ENCODE results near the gene CYP11A1. TPM values are rescaled to one million over a fixed set of nuclear protein-coding genes. Genes with fewer than 3 reads are reported as not detected.

CYP11A1 gene
- total and polyA plus RNA-seq, 10 of the 15 experiments (the other 5 are each of a cell fraction or from before 2014, with no cell fraction given) = 0.11 to 1.2 (median 0.23) TPM; not detected in 5

DNA sequence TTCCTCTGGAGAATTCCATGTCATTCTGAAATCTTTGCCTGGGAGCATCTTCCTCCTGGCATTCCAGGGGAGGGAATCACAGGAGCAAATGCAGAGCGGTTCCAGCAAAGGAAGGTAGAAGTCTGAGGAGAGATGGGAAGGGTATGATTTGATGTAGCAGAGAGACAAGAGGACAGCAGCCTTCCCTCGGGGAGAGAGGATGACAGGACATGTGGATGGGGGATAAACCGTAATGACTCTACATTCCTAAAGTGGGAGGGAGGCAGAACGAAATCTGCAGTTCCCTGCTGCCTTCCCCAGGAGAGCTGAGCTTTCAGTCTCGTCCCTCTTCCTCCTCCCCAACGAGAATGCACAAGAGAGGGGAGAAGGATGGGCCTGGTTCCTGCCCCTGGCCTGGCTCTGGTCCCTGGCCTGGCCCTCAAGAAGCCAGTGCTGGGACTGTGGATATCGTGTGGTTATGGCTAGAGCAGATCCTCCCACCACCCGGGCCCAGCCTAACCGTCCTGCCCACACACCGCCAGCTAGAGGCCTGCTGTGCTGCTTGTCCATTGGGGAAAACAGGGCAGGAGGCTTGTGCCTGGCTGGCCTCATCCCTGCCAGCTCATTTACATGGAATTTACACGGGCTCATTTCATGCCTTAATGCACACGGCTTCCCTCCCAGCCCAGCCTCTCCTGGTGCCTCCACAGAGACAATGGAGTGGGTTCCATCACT lies 39.7 kb upstream of the CYP11A1 start:
- Histone ChIP-seq H3K27me3 (replicated peaks in 1 of 2; ENCODE audit: control insufficient read depth in 2 of 2, insufficient read depth in 2 of 2, low read length in 1 of 2) (no peaks in the 10 kb centered on the region), H3K79me2 (ENCODE audit: control insufficient read depth, insufficient read depth, low read length) (peaks cover 3% of the 10 kb centered on the region), H3K4me2 (ENCODE audit: control insufficient read depth, insufficient read depth) (no peak overlapping the region), H3K4me1 (ENCODE audit: control insufficient read depth, insufficient read depth, low read length) (peaks cover 41% of the 10 kb centered on the region), H4K20me1 (ENCODE audit: control insufficient read depth, insufficient read depth) (no peaks in the 10 kb centered on the region), H2AFZ (ENCODE audit: control insufficient read depth, low read depth, low read length) (no peak overlapping the region), H3K9ac (ENCODE audit: control insufficient read depth, insufficient read depth, low read length) (no peak overlapping the region), H3K4me3 (no peak overlapping the region), H3K27ac (ENCODE audit: control insufficient read depth, insufficient read depth) (no peak overlapping the region; the same call in 1 of the 2 replicates), H3K9me3 (replicated peaks; ENCODE audit: control insufficient read depth, insufficient read depth, low read length) (no peaks in the 10 kb centered on the region), H3K36me3 (ENCODE audit: control insufficient read depth in 2 of 2, insufficient read depth in 2 of 2, low read length in 1 of 2) (peaks cover 14 to 25% of the 10 kb centered on the region in 2 experiments)
- SMC1A ChIA-PET (ENCODE audit: uncharacterized antibody, unreplicated experiment) = interaction anchor here (0.8 to 10.9 kb wide), 8 partner anchors 12 to 36 kb away, joined by 3 to 182 read pairs (median 3); partner anchors contain the start of gene SEMA7A
- BruUV-seq (replicated peaks) = no TSS peak
- in situ Hi-C loops (cut with MboI) = no loop called here
- WGBS (ENCODE audit: insufficient coverage, insufficient replicate concordance, low lambda C conversion rate, missing lambda C conversion rate) = 50% methylated on average over 12 of the region's 12 CpGs
- RAD21 ChIA-PET (ENCODE audit: unreplicated experiment) = interaction anchor here (11.5 to 20.3 kb wide), 2 partner anchors 21 to 22 kb away, joined by 262 to 496 read pairs; partner anchors contain the start of gene SEMA7A
- TF ChIP-seq NFXL1 (IDR thresholded peaks at IDR 0.05; ENCODE audit: borderline replicate concordance) (no peak), YBX1 (IDR thresholded peaks at IDR 0.05) (no peak), BACH1 (IDR thresholded peaks at IDR 0.05; ENCODE audit: borderline replicate concordance) (0 out of 2 replicates have a peak, but pooled peaks have one; percentile 5), SMAD5 (IDR thresholded peaks at IDR 0.05; ENCODE audit: low read depth) (0 out of 2 replicates have a peak, but pooled peaks have one; percentile 35), ZBED1 (IDR thresholded peaks at IDR 0.05; ENCODE audit: borderline replicate concordance) (peak; percentile 57; the same call in 1 of the 2 replicates), POLR2AphosphoS5 (IDR thresholded peaks at IDR 0.05; ENCODE audit: low read length) (peak; percentile 23; the same call in 1 of the 2 replicates), PAX5 (IDR thresholded peaks at IDR 0.05; ENCODE audit: borderline replicate concordance, low read depth, low read length) (peak; percentile 24; the same call in 1 of the 2 replicates), POLR2AphosphoS2 (IDR thresholded peaks at IDR 0.05; ENCODE audit: low read depth, low read length) (0 out of 2 replicates have a peak, but pooled peaks have one; percentile 20), EED (IDR thresholded peaks at IDR 0.05; ENCODE audit: low read depth) (peak; percentile 54)
- TF ChIP-seq, protein P1, sequence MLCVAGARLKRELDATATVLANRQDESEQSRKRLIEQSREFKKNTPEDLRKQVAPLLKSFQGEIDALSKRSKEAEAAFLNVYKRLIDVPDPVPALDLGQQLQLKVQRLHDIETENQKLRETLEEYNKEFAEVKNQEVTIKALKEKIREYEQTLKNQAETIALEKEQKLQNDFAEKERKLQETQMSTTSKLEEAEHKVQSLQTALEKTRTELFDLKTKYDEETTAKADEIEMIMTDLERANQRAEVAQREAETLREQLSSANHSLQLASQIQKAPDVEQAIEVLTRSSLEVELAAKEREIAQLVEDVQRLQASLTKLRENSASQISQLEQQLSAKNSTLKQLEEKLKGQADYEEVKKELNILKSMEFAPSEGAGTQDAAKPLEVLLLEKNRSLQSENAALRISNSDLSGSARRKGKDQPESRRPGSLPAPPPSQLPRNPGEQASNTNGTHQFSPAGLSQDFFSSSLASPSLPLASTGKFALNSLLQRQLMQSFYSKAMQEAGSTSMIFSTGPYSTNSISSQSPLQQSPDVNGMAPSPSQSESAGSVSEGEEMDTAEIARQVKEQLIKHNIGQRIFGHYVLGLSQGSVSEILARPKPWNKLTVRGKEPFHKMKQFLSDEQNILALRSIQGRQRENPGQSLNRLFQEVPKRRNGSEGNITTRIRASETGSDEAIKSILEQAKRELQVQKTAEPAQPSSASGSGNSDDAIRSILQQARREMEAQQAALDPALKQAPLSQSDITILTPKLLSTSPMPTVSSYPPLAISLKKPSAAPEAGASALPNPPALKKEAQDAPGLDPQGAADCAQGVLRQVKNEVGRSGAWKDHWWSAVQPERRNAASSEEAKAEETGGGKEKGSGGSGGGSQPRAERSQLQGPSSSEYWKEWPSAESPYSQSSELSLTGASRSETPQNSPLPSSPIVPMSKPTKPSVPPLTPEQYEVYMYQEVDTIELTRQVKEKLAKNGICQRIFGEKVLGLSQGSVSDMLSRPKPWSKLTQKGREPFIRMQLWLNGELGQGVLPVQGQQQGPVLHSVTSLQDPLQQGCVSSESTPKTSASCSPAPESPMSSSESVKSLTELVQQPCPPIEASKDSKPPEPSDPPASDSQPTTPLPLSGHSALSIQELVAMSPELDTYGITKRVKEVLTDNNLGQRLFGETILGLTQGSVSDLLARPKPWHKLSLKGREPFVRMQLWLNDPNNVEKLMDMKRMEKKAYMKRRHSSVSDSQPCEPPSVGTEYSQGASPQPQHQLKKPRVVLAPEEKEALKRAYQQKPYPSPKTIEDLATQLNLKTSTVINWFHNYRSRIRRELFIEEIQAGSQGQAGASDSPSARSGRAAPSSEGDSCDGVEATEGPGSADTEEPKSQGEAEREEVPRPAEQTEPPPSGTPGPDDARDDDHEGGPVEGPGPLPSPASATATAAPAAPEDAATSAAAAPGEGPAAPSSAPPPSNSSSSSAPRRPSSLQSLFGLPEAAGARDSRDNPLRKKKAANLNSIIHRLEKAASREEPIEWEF (IDR thresholded peaks at IDR 0.05; ENCODE audit: insufficient replicate concordance, low read depth, low read length) = no peak
- TF ChIP-seq, protein P2, sequence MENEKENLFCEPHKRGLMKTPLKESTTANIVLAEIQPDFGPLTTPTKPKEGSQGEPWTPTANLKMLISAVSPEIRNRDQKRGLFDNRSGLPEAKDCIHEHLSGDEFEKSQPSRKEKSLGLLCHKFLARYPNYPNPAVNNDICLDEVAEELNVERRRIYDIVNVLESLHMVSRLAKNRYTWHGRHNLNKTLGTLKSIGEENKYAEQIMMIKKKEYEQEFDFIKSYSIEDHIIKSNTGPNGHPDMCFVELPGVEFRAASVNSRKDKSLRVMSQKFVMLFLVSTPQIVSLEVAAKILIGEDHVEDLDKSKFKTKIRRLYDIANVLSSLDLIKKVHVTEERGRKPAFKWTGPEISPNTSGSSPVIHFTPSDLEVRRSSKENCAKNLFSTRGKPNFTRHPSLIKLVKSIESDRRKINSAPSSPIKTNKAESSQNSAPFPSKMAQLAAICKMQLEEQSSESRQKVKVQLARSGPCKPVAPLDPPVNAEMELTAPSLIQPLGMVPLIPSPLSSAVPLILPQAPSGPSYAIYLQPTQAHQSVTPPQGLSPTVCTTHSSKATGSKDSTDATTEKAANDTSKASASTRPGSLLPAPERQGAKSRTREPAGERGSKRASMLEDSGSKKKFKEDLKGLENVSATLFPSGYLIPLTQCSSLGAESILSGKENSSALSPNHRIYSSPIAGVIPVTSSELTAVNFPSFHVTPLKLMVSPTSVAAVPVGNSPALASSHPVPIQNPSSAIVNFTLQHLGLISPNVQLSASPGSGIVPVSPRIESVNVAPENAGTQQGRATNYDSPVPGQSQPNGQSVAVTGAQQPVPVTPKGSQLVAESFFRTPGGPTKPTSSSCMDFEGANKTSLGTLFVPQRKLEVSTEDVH (IDR thresholded peaks at IDR 0.05; ENCODE audit: low read depth, partially characterized antibody) = no peak
- CTCF ChIA-PET = interaction anchor here (0.9 to 15.7 kb wide), 4 partner anchors 10 to 31 kb away, joined by 4 to 226 read pairs (median 96); no protein-coding TSS in a partner anchor
- POLR2A ChIA-PET = interaction anchor here (0.7 to 15.4 kb wide), 4 partner anchors 12 to 207 kb away, joined by 3 to 325 read pairs (median 152); partner anchors contain the start of gene SEMA7A
- peak; percentile 7 for FAIRE-seq
- intact Hi-C loops (cut with micrococcal nuclease; ENCODE audit: unreplicated experiment) = no loop called here
- no peak for DNase-seq (ENCODE audit: low read depth, low spot score)
- no peak for ATAC-seq
